DND-41 (cell line): Measurements from ENCODE around the gene ANO2.

Experiments
- EZH2 ChIP-seq: IDR thresholded peaks from 3 replicates; pipeline ENCODE4 v1.6.1; 2012; ENCODE audit warnings: borderline replicate concordance, low read depth, mild to moderate bottlenecking, moderate library complexity, low read length, inconsistent platforms; ENCODE audit not compliant: severe bottlenecking
- TF ChIP-seq, protein P1 (sequence below): IDR thresholded peaks from 2 replicates; pipeline ENCODE4 v1.5.1; 2012; ENCODE audit warnings: borderline replicate concordance, low read length, moderate library complexity, mild to moderate bottlenecking; ENCODE audit not compliant: poor library complexity, severe bottlenecking; ENCODE audit errors: extremely low read depth

GRCh38 chr12:5705791-5706190 lies 239.3 kb downstream of the ANO2 start:
- TF ChIP-seq, protein P1, sequence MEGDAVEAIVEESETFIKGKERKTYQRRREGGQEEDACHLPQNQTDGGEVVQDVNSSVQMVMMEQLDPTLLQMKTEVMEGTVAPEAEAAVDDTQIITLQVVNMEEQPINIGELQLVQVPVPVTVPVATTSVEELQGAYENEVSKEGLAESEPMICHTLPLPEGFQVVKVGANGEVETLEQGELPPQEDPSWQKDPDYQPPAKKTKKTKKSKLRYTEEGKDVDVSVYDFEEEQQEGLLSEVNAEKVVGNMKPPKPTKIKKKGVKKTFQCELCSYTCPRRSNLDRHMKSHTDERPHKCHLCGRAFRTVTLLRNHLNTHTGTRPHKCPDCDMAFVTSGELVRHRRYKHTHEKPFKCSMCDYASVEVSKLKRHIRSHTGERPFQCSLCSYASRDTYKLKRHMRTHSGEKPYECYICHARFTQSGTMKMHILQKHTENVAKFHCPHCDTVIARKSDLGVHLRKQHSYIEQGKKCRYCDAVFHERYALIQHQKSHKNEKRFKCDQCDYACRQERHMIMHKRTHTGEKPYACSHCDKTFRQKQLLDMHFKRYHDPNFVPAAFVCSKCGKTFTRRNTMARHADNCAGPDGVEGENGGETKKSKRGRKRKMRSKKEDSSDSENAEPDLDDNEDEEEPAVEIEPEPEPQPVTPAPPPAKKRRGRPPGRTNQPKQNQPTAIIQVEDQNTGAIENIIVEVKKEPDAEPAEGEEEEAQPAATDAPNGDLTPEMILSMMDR: no peak
- TF ChIP-seq EZH2: no peak
